ENCODE measurements around the gene COTL1. TPM values are rescaled to one million over a fixed set of nuclear protein-coding genes. Genes with fewer than 3 reads are reported as not detected.
A peak's percentile ranks its signal among the peaks of the same experiment; 100 is the strongest.

Gene COTL1
- total RNA-seq, 1 experiment from 2014 or later = 102 TPM

GRCh38 chr16:84563064-84563715 lies 54.7 kb downstream of the COTL1 start (continued):
- TF ChIP-seq TCF7 (CRISPR knock-in tag; IDR thresholded peaks at IDR 0.05; ENCODE audit: low read depth) = no peak
- no peak for TF ChIP-seq IRF1 (CRISPR knock-in tag; IDR thresholded peaks at IDR 0.05)
- TF ChIP-seq NR3C1 (CRISPR knock-in tag; conservative IDR thresholded peaks at IDR 0.05; ENCODE audit: low read depth) = no peak
- TF ChIP-seq AR (CRISPR knock-in tag; IDR thresholded peaks at IDR 0.05) = no peak

GRCh38 chr16:84562174-84562815 lies 55.6 kb downstream of the COTL1 start:
- Mint-ChIP-seq H3K4me1 (peaks cover 68% of the 10 kb centered on the region), H3K27ac (no peak overlapping the region), H3K4me3 (no peak overlapping the region), H3K36me3 (no peaks in the 10 kb centered on the region; the same call in 1 of the 2 replicates), H3K9me3 (no peaks in the 10 kb centered on the region), H3K27me3 (ENCODE audit: low read depth) (no peaks in the 10 kb centered on the region)
- no peak for ATAC-seq
- CTCF ChIA-PET = interaction anchor here (0.5 to 1.4 kb wide), 2 partner anchors 17 to 354 kb away, joined by 3 to 4 read pairs; no protein-coding TSS in a partner anchor
- POLR2A ChIA-PET = no interaction called here
- DNase-seq (ENCODE audit: low spot score) = no peak
- TF ChIP-seq ZNF317 (CRISPR knock-in tag; IDR thresholded peaks at IDR 0.05; ENCODE audit: borderline replicate concordance, low read depth) (no peak), CREB1 (CRISPR knock-in tag; IDR thresholded peaks at IDR 0.05) (no peak), ZSCAN18 (CRISPR knock-in tag; IDR thresholded peaks at IDR 0.05) (no peak), ZNF396 (CRISPR knock-in tag; IDR thresholded peaks at IDR 0.05; ENCODE audit: borderline replicate concordance) (no peak), ZNF532 (CRISPR knock-in tag; IDR thresholded peaks at IDR 0.05; ENCODE audit: borderline replicate concordance) (no peak), PRRX2 (CRISPR knock-in tag; IDR thresholded peaks at IDR 0.05) (no peak), EMX1 (CRISPR knock-in tag; IDR thresholded peaks at IDR 0.05) (no peak)

GRCh38 chr16:84561291-84561690 lies 56.6 kb downstream of the COTL1 start:
- CTCF ChIA-PET = interaction anchor here (0.7 to 2.2 kb wide), 11 partner anchors 34 to 486 kb away, joined by 3 to 14 read pairs (median 4); no protein-coding TSS in a partner anchor
- H3K27me3 Mint-ChIP-seq (ENCODE audit: low read depth) = no peaks in the 10 kb centered on the region
- ATAC-seq = peak; percentile 24
- DNase-seq (ENCODE audit: low spot score) = peak; percentile 41
- POLR2A ChIA-PET = interaction anchor here (0.6 to 1.3 kb wide), 2 partner anchors 33 to 38 kb away, joined by 5 to 7 read pairs; no protein-coding TSS in a partner anchor
- H3K4me3 Mint-ChIP-seq = no peak overlapping the region
- no peaks in the 10 kb centered on the region for H3K9me3 Mint-ChIP-seq
- 0 out of 2 replicates have a peak overlapping the region, but pooled peaks have one; percentile 23 for H3K27ac Mint-ChIP-seq
- no peaks in the 10 kb centered on the region; the same call in 1 of the 2 replicates for H3K36me3 Mint-ChIP-seq
- peaks cover 62% of the 10 kb centered on the region for H3K4me1 Mint-ChIP-seq
- peak; percentile 12; the same call in 1 of the 2 replicates for TF ChIP-seq FOXK1 (CRISPR knock-in tag; IDR thresholded peaks at IDR 0.05)
- TF ChIP-seq SP1 (CRISPR knock-in tag; conservative IDR thresholded peaks at IDR 0.05) = peak; percentile 61; the same call in 1 of the 2 replicates
- TF ChIP-seq SMAD3 (CRISPR knock-in tag; IDR thresholded peaks at IDR 0.05; ENCODE audit: borderline replicate concordance) = 0 out of 2 replicates have a peak, but pooled peaks have one; percentile 44
- no peak for TF ChIP-seq FOXP4 (CRISPR knock-in tag; IDR thresholded peaks at IDR 0.05)
- no peak for TF ChIP-seq SOX15 (CRISPR knock-in tag; IDR thresholded peaks at IDR 0.05)
- no peak for TF ChIP-seq ZNF317 (CRISPR knock-in tag; IDR thresholded peaks at IDR 0.05; ENCODE audit: borderline replicate concordance, low read depth)
- no peak for TF ChIP-seq HMGXB4 (CRISPR knock-in tag; IDR thresholded peaks at IDR 0.05)
- TF ChIP-seq SMAD4 (CRISPR knock-in tag; IDR thresholded peaks at IDR 0.05) = no peak

All from WTC11 (cell line).